K562 (cell line): Measurements from ENCODE around the gene SKP2.
"Not testable (repeated sequence)": the region's sequence is repeated elsewhere in the genome, so short reads cannot be mapped to it uniquely, and the experiment has no call there.

Source experiments
- CTCF ChIP-seq, 3 experiments: IDR thresholded peaks in 2 of 3; conservative IDR thresholded peaks in 1 of 3; 2 replicates each; pipeline ENCODE4 v1.5.1; 2011 to 2012; ENCODE audit warnings: low read length in 3 of 3, mild to moderate bottlenecking in 3 of 3, control low read depth in 2 of 3, improper control_type of control experiment in 1 of 3, inconsistent platforms in 1 of 3, low read depth in 1 of 3, mixed read lengths in 1 of 3, moderate library complexity in 1 of 3; ENCODE audit not compliant: insufficient read depth in 2 of 3
- MBD2 ChIP-seq: sonication (generic); IDR thresholded peaks from 2 replicates; pipeline ENCODE4 v1.6.1; 2016; ENCODE audit warnings: low read depth, borderline replicate concordance
- ZSCAN29 ChIP-seq: fragments of 450-650 bp; IDR thresholded peaks from 2 replicates; pipeline ENCODE4 v1.6.1; 2017

- TF ChIP-seq MBD2; CTCF (IDR thresholded peaks at IDR 0.05 in 2 of 3, conservative IDR thresholded peaks at IDR 0.05 in 1 of 3; ENCODE audit: insufficient read depth in 2 of 3, low read depth in 1 of 3, low read length in 3 of 3); ZSCAN29: not testable (repeated sequence)
These were observed 46.9 kb downstream of the SKP2 start for GRCh38 chr5:36198783-36199182.
